Gastroesophageal sphincter (tissue), 3 donors: ENCODE measurements around the gene GSDMA.

Experiments used
- CTCF ChIP-seq, 4 experiments: fragments of 200-600 bp in 2 of 4; fragments of 450-650 bp in 2 of 4; sonication (generic) in 1 of 4; IDR thresholded peaks; one replicate each; pipeline ENCODE4 v1.5.1; 2017 to 2019; ENCODE audit warnings: antibody characterized with exemption in 4 of 4, mild to moderate bottlenecking in 2 of 4, moderate library complexity in 2 of 4
- EP300 ChIP-seq: sonication (generic); formaldehyde crosslinking; IDR thresholded peaks from one replicate; pipeline ENCODE4 v1.6.1; 2017; ENCODE audit warnings: antibody characterized with exemption, mild to moderate bottlenecking

- TF ChIP-seq CTCF (IDR thresholded peaks at IDR 0.05) (no peak), EP300 (no peak)
Observed at GRCh38 chr17:40004712-40005111, 41.9 kb downstream of the GSDMA start.
